GM13977 (cell line): ENCODE measurements around the gene ANKS1A.

Source experiments
- DNase-seq: peaks from one replicate; pipeline ENCODE4 v3.0.0; 2012; ENCODE audit warnings: low spot score
- CTCF ChIP-seq: IDR thresholded peaks from 2 replicates; pipeline ENCODE4 v1.5.1; 2012; ENCODE audit warnings: mild to moderate bottlenecking, control low read depth; ENCODE audit not compliant: insufficient read depth; ENCODE audit errors: extremely low read depth, missing control alignments
- in situ Hi-C: fragments of 300-500 bp; cut with MboI; formaldehyde crosslinking; loops from one replicate; pipeline ENCODE4 v1.12.0; 2022; ENCODE audit warnings: low sequenced_read_pairs, low pct_unique_long_range_greater_than_20kb, mixed read lengths, inconsistent platforms; ENCODE audit not compliant: unreplicated experiment

Gene ANKS1A

GRCh38 chr6:34859951-34860350 is 29.1 kb upstream of the ANKS1A start:
- TF ChIP-seq CTCF, result no peak
- no peak for DNase-seq
- in situ Hi-C loops, result no loop called here

- TF ChIP-seq CTCF, result no peak
- DNase-seq, result no peak
- in situ Hi-C loops, result no loop called here
Observed at GRCh38 chr6:34860776-34861175, 28.3 kb upstream of the ANKS1A start.

- no peak for TF ChIP-seq CTCF
- DNase-seq, result no peak
- in situ Hi-C loops, result no loop called here
Observed at GRCh38 chr6:34864007-34864406, 25.0 kb upstream of the ANKS1A start.

GRCh38 chr6:34865107-34865506 is 23.9 kb upstream of the ANKS1A start:
- no peak for DNase-seq
- in situ Hi-C loops, result no loop called here
- no peak for TF ChIP-seq CTCF

- DNase-seq, result no peak
Observed at GRCh38 chr6:34866509-34866908, 22.5 kb upstream of the ANKS1A start.

GRCh38 chr6:34867484-34867883 is 21.6 kb upstream of the ANKS1A start:
- in situ Hi-C loops, result no loop called here
- DNase-seq, result no peak
- no peak for TF ChIP-seq CTCF

More at GRCh38 chr6:34866509-34866908, 22.5 kb upstream of the ANKS1A start:
- no peak for TF ChIP-seq CTCF
- in situ Hi-C loops, result no loop called here

- no peak for DNase-seq
- in situ Hi-C loops, result no loop called here
- no peak for TF ChIP-seq CTCF
Observed at GRCh38 chr6:34871853-34872252, 17.2 kb upstream of the ANKS1A start.
